NCI-H2196 treated with DMSO at 0.1 percent for 48 hours (cell line): Measurements from ENCODE around the gene EFCAB14.
"Not testable (repeated sequence)": the region's sequence is repeated elsewhere in the genome, so short reads cannot be mapped to it uniquely, and the experiment has no call there.

Experiments used
- DNase-seq: peaks from one replicate; lab custom pipeline; 2025; ENCODE audit not compliant: unreplicated experiment; lab: John Stamatoyannopoulos, UW

EFCAB14 gene

DNA sequence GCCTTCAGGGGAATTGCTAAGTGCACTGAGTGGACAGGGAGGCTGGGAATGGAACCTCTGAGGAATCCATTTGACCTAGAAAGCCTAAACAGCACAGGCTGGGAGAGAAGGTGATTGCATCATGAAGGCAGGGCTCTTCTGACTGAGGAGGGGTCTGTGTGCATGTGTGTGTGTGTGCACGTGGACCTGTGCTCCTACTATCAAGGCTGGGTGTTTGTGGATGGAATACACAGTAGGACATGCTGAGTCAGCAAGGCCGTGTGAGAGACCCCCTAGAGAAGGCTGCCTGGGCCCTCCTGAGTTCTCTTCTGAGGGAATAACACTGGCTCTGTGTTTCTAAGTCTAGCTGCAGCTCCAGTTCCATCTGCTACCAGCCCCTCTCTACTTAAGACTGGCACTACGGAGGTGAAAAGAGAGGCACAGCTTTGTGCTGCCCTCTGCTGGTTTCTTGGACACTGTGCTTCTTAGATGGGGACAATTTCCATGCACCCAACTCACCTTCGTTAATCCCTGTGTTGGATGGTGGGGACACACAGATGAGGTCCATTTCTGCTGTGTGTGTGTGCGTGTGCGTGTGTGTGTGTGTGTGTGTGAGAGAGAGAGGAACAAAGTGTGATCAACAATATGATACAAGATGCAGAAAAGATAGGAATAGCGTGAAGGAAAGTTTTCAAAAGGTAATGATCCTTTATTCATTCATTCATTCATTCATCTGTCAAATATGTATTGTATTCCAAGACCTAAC is 6.2 kb upstream of the EFCAB14 start:
- peak; percentile 80 for DNase-seq

- no peak for DNase-seq
Observed at GRCh38 chr1:46723901-46724300, 5.0 kb upstream of the EFCAB14 start.

DNA sequence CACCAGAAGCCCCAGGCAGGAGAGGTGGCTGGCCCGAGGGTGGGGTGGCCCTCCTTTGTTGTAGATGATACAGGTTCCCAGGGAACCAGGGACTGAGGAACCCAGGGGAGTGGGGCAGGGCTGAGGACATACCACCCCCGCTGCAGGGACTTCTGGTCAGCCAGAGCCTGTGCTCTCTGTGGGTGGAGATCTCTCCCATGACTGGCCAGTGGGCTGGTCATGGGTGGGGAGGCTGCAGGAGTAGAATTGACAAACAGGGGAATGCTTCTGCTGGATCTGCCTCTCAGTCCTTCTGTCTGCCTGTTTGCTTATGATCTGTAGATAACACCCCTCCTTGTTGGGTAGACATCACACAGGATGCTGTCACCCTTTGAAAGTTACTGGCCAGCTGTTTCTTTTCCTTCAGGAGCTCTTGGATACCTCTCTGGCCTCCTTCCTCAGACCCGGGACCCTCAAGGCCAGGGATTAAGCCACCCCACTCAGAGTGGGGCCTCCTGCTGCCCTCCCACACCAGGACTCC is 2.8 kb upstream of the EFCAB14 start:
- no peak for DNase-seq

GRCh38 chr1:46721204-46721603 is 2.3 kb upstream of the EFCAB14 start:
- no peak for DNase-seq

DNA sequence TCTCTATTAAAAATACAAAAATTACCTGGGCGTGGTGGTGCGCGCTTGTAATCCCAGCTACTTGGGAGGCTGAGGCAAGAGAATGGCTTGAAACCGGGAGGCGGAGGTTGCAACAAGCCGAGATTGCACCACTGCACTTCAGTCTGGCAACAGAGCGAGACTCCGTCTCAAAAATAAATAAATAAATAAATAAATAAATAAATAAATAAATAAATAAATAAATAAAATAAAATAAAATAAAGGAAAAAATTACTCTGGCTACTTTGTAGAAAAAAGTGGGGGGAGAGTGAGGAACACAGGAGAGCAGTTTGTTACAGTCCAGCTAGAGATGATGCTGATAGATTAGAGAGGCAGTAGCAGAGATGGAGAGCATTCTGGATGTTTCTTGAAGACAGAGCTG is 1.4 kb upstream of the EFCAB14 start:
- DNase-seq, result not testable (repeated sequence)

GRCh38 chr1:46719689-46720088 is 775 bp upstream of the EFCAB14 start:
- DNase-seq, result peak; percentile 63

DNA sequence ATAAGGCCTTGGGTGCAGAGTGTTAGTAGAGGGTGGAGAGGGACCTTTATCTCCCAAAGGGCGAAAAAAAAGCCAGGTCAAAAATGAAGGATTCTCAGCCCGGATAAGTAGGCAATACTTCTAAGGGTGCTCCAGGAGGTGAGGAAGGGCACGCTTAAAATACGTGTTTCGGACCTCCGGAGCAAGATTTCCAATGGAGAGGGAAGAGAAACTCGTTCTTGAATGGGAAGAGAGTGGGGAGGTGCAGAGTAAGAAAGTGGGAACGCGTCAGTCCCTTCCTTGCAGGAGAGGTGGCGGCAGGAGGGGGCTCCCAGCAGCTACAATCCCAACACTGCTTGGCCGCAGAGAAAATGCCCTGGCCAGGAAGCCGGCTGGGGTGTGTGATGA is 581 bp downstream of the EFCAB14 start:
- no peak for DNase-seq

- no peak for DNase-seq
Observed at GRCh38 chr1:46717654-46718053, 1.3 kb downstream of the EFCAB14 start.

- DNase-seq, result no peak
Observed at GRCh38 chr1:46714976-46715375, 3.9 kb downstream of the EFCAB14 start.

GRCh38 chr1:46708121-46708520 is 10.8 kb downstream of the EFCAB14 start:
- no peak for DNase-seq

DNA sequence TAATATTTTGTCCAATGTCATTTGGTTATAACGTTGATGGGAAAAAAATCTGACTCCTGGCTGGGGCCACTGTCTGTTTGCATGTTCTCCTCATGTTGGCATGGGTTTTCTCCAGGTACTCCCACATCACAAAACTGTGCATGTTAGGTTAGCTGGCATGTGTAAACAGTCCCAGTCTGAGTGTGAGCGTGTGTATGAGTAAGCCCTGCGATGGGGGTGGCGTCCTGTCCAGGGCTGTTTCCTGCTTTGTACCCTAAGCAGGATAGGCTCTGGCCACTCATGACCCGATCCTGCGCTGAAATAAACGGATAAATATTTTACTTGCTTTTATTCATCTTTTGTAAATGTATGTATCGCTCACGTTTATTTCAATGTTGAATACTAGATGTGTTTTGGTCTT is 13.5 kb downstream of the EFCAB14 start:
- no peak for DNase-seq

- DNase-seq, result no peak
Observed at GRCh38 chr1:46703927-46704641, 14.8 kb downstream of the EFCAB14 start.

DNA sequence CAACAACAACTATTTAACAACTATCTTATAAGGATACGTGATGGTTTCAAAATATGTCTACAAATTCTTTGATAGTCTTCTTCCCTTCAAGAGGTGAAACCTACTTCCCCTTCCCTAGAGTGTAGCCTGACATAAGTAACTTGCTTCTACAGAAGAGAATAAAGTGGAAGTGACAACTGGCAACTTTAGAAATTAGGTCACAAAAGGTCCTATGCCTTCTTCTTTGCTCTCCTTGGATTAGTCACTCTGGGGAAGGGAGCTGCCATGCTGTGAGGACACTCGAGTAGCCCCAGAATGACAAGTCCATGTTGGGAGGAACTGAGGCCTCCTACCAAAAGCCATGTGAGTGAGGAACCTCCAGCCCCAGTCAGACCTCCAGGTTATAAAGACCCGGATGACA is 19.2 kb downstream of the EFCAB14 start:
- DNase-seq, result no peak

- no peak for DNase-seq
Observed at GRCh38 chr1:46697053-46697452, 21.9 kb downstream of the EFCAB14 start.

GRCh38 chr1:46694676-46695075 is 24.2 kb downstream of the EFCAB14 start:
- not testable (repeated sequence) for DNase-seq

- no peak for DNase-seq
Observed at GRCh38 chr1:46692811-46693770, 25.8 kb downstream of the EFCAB14 start.

- DNase-seq, result no peak
Observed at GRCh38 chr1:46691997-46692790, 26.7 kb downstream of the EFCAB14 start.

GRCh38 chr1:46690931-46691421 is 27.9 kb downstream of the EFCAB14 start:
- no peak for DNase-seq

DNA sequence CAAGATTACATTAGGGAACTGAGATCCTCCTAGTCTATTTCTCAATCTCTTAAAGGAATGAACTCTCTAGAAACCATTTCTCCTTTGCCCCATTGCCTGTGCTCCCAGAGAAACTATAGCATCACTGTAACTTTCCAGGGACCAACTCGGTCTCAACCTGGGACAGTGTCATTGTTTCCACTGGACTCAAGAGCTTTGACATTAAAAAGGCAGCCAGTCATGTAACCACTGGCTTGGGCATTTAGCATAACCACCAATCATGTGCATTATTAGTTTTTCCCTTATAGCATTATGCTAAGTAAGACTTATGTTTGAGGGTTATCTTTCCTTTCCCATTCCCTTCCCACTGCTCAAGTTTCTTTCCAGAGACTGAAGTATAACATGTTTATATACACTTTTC is 29.0 kb downstream of the EFCAB14 start:
- no peak for DNase-seq

GRCh38 chr1:46689356-46689755 is 29.6 kb downstream of the EFCAB14 start:
- peak; percentile 8 for DNase-seq
